GM18858 (cell line): Measurements from ENCODE around the gene SLC3A2.
A peak's percentile ranks its signal among the peaks of the same experiment; 100 is the strongest.
"Not testable (repeated sequence)": the region's sequence is repeated elsewhere in the genome, so short reads cannot be mapped to it uniquely, and the experiment has no call there.

Experiments
- ATAC-seq: cut with Tn5 transposase; IDR thresholded peaks from one replicate; pipeline ENCODE4 v1.9.1; 2021; ENCODE audit not compliant: unreplicated experiment

SLC3A2 gene

DNA sequence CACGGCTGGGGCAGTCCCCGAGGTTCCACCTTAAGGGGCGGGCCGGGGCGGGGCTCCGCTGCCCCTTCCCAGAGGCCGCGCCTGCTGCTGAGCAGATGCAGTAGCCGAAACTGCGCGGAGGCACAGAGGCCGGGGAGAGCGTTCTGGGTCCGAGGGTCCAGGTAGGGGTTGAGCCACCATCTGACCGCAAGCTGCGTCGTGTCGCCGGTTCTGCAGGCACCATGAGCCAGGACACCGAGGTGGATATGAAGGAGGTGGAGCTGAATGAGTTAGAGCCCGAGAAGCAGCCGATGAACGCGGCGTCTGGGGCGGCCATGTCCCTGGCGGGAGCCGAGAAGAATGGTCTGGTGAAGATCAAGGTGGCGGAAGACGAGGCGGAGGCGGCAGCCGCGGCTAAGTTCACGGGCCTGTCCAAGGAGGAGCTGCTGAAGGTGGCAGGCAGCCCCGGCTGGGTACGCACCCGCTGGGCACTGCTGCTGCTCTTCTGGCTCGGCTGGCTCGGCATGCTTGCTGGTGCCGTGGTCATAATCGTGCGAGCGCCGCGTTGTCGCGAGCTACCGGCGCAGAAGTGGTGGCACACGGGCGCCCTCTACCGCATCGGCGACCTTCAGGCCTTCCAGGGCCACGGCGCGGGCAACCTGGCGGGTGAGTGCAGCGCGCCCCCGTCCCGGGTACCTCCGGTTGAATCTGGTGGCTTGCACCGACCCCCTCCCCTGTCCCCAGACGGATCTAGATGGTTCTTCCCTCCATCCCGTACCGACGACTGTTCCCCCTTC, at the start of gene SLC3A2:
Gene SLC3A2, plus strand, starts transcription at position 94 of the 776 bp plus-strand sequence. Its CDS starts 128 bp downstream, at position 222.
- ATAC-seq, result peak; percentile 48

DNA sequence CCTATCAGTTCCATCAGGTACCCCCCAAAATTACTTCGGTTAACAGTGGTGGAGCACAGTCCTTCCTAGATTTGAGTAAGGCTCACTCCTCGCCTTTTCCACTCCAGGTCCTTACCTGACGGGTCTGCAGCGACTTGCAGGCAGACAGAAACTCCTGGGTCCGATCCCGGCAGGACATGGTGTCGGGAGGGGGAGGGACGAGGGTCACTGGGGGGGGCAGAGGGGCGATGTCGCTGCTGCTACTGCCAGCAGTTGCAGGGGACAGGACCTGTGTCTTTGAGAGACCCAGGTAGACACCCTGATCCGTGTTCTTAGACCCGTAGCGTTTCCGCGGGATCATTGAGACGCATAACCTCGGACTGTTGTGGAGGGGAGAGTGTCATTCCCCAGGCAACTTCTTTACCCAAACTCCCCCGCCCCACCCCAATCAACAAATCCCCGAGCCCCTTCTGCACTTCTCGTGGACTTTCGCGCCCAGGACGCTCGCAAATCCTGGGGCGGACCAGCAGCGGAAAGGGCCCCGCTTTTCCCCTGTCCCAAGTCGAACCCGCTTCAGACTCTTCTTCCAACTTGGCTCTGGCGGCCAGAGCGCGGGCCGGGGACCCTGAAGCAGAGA, 49.7 kb upstream of the SLC3A2 start:
- ATAC-seq, result no peak

DNA sequence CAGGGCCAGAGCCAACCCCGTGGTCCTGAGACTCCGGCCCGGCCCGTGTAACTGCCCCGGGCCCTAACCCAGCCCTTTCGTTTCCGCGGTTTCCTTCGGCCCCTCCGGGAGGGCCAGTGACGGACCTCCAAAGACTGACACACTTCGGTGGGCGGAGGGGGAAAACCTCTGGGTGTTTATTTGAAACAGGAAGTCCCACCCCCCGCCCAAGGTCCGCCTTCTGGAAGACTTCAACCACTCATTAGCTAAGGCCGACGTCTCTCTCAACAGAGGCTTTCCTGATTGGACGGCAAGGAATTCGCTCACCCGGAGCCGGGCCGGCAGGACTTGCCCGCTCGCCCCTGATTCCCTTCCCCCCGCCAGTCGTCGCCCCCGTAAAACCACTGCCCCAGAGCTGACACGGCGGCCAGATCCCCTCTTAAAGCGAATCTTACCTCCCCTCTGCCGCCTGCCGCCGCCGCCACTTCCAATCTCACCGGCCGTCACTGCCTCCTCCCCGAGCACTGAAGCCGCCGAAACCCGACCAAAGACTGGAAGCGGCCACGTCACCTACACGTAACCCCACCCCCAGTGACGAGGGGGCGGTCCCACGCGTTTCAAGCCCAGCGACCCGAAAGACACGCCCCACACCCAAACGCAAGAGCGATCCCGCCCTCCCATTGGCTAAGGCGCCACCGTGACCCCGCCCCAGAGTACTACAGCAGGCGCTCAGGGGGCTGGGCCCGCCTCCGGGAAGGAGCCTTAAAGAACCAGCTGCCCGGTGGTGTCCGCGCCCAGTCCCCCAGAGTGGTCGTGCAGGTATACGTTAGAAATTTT, 49.0 kb upstream of the SLC3A2 start, which contains the start of gene STX5:
Gene STX5, minus strand, starts transcription at position 532 of the 816 bp plus-strand sequence. CDS start 808 bp downstream, outside the sequence.
- ATAC-seq, result peak; percentile 63

DNA sequence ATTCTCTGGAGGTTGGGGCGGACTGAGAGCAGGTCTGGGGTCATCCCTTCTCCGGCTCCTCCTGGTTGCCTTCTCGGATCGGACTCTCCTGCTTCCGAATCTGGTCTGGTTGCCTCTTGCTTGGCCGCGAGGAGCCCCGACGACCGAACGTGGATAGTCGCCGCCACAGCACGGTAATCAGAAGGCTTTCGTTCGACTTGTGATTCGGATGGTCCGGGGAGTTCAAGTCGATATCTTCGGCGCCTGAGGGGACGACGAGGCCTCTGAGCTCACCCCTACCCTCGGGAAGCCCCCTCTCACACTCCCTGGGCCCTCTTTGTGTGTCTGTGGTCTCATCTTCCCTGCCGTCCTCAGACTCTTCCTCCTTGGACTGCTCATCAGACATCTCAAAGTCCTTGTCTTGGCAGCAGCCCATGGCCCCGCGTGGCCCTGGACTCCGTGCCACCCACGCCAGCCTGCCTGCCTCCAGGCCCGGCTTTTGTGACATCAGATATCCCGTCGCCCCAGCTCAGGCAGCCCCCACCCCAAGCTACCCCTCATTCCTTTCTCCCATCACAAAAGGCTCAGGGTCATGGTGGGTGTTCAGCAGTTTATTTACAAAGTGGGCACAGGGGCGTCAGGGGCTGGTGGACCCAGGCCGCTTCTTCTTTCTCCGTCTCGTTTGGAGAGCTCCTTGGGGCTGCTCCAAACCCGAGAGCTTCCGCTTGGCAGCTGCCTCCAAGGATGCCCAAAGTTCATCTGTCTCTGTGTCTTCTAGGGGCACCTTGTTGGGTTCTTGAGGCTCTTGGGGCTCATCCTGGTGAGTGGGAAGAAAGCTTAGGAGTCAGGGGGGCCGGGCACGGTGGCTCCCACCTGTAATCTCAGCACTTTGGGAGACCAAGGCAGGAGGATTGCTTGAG, 48.1 kb upstream of the SLC3A2 start, which contains the start of gene TEX54:
Gene TEX54, minus strand, starts transcription at position 506 of the 899 bp plus-strand sequence.
- peak; percentile 5 for ATAC-seq

DNA sequence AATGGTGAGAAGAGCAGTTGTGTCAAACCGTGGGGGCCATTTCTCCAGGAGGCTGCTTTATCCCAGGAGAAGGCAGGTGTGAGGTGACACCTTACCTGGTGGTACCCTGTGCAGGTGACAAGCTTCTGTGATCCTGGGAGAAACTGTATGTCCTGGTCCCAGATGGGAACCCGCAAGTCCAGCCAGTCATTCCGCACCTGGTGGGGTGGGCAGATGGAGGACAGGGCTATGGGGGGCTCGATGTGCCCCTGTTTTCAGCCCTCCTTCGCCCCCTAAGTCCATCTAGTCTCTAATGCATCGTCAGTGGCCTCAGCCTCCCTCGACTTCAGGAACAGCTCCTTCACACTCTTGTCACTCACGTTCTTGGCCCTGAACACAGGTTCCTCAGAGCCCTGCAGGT, 45.4 kb upstream of the SLC3A2 start:
- ATAC-seq, result no peak

DNA sequence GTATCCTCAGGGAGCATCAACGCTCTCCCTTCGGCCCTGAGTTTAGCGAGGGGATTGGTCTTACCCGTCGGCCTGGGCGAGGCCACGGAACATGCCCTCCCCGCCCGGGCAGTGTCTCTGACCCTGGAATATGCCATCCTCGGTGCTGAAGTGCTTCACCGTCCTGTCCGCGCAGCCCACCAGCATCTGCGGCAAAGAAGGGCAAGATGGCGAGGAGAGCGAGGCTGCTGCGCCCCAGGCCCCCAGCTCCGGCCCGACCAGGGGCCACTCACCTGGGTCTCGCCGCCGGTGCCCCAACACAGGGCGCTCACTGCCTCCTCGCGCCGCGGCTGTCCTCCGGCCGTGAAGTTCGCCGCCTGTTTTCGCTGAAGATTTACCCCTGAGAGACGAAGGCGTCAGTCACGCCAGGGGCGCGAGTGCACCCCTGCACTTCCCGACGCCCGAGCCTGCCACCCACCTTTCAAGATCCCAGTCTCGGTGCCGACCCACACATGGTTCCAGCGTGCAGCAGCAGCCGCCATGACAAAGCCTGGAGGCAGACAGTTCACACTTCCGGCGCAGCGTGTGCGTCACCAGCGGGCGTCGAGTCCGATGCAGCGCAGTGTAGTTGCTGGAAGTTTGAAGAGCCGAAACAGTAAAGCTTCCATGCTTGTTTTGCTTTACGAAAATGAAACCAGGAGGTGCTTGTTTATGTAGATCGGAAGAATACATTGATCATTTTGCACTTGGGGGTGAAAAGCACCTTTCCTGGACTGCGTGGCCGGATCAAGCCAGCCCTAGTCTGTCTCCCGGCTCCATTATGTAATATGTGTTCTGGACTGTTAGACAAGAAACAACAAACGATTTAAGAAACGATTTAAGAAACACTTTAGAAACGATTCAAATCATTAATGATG, 41.4 kb upstream of the SLC3A2 start, which contains the start of gene WDR74:
Gene WDR74, minus strand, starts transcription at position 541 of the 896 bp plus-strand sequence. Its CDS starts 20 bp downstream, at position 521.
- peak; percentile 26 for ATAC-seq

DNA sequence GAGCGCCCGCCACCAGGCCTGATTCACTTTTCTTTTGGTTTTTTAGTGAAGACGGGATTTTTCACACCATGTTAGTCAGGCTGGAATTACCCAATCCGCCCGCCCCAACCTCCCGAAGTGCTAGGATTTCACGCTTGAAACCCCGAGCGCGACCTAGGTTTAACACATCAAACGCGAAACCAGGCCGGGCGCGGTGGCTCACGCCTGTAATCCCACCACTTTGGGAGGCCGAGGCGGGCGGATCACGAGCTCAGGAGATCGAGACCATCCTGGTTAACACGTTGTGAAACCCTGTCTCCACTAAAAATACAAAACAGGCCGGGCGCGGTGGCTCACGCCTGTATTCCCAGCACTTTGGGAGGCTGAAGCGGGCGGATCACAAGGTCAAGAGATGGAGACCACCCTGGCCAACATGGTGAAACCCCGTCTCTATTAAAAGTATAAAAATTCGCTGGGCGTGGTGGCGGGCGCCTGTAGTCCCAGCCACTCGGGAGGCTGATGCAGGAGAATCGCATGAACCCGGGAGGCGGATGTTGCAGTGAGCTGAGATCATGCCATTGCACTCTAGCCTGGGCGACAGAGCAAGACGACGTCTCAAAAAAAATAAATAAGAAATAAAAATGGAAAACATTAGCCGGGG, 39.9 kb upstream of the SLC3A2 start:
- not testable (repeated sequence) for ATAC-seq

DNA sequence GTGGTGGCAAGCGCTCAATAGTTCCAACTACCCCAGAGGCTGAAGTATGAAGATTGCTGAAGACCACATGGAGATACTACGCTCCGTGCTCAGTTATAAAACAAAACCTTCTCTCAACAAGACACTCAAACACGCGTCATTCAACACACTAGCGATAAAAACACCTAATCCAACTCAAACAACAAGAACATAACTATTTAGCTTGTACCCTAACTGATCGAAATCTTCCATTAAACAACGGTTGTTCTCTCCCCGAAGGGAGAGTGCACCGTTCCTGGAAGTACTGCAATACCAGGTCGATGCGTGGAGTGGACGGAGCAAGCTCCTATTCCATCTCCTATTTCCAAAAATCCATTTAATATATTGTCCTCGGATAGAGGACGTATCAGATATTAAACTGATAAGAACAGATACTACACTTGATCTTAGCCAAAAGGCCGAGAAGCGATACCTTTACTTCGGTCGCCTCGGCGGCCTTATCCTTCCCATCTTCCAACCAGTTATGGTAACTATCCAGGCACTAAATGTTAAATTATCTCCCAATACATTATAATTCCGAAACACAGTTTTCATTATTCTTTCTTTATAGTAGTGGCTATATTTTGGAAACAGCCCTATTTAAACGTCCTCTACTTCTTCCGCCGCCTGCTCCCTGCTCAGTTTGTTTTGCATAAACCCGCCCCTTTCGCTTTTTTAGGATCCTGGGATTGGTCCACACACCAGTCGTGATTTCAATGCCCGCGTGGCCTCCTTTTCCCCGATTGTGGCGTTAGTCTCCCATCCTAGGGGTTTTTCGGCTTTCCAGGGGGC, 39.1 kb upstream of the SLC3A2 start:
- peak; percentile 61 for ATAC-seq

DNA sequence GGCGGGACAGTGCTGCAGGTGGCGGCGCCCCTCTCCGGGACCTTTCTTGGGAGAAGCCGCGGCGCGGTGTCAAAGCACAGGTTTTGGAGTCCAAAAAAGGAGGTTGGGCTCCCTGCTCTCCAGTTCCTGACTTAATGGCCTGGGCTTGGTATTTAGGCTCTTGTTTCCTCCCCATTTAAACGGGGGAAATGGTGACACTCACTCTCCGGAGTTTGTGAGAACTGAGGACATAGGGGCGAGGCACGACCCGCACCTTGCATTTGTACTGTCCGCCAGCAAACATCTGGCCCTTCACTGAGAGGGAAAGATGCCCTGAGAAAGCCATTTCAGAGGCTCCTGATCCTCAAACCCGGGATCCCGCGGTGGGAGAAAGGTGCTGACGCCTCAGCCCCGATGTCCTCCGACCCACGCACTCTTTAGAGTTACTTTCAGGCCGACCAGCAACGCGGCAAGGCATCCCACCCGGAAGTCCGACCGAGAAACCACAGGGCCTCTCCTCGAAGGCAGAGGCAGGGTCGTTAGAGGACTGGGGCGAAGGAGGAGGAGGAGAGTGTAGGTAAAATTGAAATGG, 38.4 kb upstream of the SLC3A2 start:
- no peak for ATAC-seq

DNA sequence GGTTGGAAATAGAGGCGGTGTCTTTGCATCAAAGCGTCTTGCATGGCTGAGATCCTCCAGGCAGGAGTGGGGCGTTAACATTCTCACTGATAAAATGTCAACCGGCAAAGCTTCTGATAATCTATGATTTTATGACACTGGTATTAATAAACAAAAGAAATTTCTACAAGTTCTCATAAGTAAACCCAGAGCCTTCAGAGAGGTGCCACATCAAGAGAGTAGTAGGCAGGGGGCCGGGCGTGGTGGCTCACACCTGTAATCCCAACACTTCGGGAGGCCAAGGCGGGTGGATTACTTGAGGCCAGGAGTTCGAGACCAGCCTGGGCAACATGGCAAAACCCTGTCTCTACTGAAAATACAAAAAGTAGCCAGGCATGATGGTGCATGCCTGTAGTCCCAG, 37.8 kb upstream of the SLC3A2 start:
- ATAC-seq, result not testable (repeated sequence)

DNA sequence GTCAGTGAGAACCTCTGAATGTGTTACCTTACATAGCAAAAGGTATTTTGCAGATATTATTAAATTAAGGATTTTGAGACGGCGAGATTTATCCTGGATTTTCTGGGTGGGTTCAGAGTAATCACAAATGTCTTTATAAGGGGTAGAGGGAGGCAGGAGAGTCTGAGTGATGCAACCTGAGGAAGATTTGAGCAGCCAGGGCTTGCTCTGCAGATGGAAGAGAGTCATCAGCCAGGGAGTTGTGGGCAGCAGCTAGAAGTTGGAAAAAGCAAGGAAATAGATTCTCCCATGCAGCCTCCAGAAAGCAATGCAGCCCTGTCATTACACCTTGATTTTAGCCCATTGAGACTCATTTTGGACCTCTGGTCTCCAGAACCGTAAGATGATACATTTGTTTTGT, 37.2 kb upstream of the SLC3A2 start:
- ATAC-seq, result no peak

DNA sequence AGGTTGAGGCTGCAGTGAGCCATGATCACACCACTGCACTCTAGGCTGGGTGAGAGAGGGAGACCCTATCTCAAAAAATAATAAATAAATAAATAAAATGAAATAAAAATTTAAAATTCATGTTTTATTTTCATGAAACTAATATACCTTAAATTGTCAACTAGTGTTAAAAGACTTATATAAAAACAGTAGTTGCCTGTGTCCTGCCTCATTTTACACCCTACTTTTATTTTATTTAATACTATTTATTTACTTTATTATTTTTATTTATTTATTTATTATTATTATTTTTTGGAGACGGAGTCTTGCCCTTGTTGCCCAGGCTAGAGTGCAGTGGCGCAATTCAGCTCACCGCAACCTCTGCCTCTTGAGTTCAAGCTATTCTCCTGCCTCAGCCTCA, 36.5 kb upstream of the SLC3A2 start:
- no peak for ATAC-seq

DNA sequence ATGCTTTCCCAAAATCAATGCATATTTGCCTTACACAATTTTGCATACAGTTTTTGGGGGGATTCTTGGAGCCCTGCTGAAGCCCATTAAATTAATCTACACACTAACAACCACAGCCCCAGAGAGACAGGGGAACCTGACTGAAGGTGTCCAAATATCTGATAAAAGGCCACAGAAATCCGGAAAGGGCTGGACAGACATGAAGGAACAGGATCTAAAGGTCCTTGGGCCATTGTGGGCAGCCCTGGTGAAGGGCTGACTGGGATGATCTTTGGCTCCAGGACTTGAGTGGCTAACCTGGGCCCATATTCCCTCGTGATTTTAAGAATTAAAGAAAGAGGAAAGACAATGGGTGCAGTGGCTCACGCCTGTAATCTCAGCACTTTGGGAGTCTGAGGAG, 34.5 kb upstream of the SLC3A2 start:
- no peak for ATAC-seq

DNA sequence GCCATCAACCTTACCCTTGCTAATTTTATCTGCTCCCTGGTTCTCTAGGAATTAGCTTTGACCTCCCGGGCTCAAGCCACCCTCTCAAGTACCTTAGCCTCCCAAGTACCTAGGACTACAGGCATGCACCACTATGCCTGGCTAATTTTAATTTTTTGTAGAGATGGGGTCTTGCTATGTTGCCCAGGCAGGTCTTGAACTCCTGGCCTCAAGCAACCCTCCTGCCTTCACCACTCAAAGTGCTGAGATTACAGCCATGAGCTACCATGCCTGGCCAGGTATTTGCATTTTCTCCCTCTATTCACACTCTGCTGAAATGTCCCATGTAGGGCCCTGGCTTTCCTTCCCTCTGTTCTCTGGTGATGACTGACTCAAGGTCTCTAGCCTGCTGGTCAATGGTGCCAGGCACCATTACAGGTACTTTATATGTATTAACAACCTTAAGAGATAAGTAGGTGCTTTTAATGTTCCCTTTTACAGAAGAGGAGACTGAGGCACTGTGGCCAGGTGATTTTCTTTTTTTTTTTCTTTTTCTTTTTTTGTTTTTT, 32.9 kb upstream of the SLC3A2 start:
- no peak for ATAC-seq

DNA sequence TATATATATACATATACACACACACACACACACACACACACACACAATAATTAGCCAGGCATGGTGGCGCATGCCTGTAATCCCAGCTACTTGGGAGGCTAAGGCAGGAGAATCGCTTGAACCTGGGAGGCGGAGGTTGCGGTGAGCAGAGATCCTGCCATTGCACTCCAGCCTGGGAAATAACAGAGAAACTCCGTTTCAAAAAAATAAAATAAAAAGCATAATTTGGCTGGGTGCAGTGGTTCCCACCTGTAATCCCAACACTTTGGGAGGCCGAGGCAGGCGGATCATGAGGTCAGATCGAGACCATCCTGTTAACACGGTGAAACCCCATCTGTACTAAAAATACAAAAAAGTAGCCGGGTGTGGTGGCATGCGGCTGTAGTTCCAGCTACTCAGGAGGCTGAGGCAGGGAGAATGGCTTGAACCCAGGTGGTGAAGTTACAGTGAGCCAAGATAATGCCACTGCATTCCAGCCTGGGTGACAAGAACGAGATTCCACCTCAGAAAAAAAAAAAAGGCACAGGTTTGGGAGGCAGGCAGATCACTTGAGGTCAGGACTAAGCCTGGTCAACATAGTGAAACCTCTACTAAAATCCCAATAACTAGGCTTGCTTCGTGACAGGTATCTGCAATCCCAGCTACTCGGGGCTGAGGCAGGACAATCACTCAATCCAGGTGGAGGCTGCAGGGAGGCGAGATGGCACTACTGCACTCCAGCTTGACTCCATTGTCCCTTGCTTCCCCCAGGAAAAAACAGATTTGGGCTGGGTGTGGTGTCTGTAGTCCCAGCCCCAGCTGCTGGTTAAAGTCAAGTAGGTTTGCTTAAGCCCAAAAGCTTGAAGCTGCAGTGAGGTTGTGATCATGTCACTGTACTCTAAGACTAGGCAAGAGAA, 29.5 kb upstream of the SLC3A2 start:
- ATAC-seq, result no peak

DNA sequence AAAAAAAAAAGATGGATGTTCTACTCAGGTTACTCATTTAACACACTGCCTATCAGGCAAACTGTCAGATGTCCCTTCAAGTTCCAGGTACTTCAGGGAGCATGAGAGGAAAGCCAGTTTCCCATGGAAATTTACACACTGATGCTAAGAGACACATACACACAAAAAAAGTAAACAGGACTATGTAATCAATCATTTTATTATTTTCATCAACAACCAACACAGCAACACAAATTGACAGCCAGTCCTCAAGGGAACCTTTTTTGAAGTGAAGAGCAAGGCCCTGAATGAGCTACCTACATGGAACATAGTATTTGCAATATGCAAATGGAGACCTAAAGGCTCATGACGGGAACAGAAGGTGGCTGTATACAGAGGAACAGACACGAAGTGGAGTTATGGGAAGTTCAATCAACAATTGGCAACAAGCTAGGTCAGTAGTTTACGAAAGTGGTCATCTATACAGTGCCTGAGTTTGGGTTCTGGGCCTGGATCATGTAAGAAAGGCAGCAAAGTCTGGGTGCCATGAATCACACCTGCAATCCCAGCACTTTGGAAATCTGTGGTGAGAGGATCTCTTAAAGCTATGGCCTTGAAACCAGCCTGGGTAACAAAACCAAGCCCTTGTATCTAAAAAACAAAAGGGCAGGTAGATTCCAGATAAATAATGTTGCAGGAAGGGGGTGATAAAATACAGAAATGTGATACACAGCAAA, 28.7 kb upstream of the SLC3A2 start:
- ATAC-seq, result no peak
